H9 (cell line): Measurements from ENCODE around the gene OXCT1. TPM values are rescaled to one million over a fixed set of nuclear protein-coding genes. Genes with fewer than 3 reads are reported as not detected.

Experiments used
- DNase-seq: peaks from one replicate; pipeline ENCODE4 v3.0.0-alpha.2; 2017
- H2AFZ ChIP-seq: one replicate; pipeline ENCODE4 v1.6.1; 2013; ENCODE audit warnings: mild to moderate bottlenecking, low read length, control low read depth, moderate library complexity
- H2AK5ac ChIP-seq: 2 replicates; pipeline ENCODE4 v1.6.1; 2013; ENCODE audit warnings: low read length, control low read depth, mixed read lengths; ENCODE audit not compliant: insufficient read length
- H2BK120ac ChIP-seq: one replicate; pipeline ENCODE4 v1.6.1; 2013; ENCODE audit warnings: low read depth, mild to moderate bottlenecking, low read length, control low read depth, inconsistent platforms; ENCODE audit not compliant: poor library complexity, severe bottlenecking
- H2BK12ac ChIP-seq: 2 replicates; pipeline ENCODE4 v1.6.1; 2013; ENCODE audit warnings: low read length, control low read depth, mixed read lengths, low read depth; ENCODE audit not compliant: insufficient read length
- H2BK15ac ChIP-seq: 2 replicates; pipeline ENCODE4 v1.6.1; 2013; ENCODE audit warnings: low read depth, low read length, control low read depth
- H2BK20ac ChIP-seq: one replicate; pipeline ENCODE4 v1.6.1; 2013; ENCODE audit warnings: low read depth, mild to moderate bottlenecking, low read length, control low read depth, inconsistent platforms; ENCODE audit not compliant: poor library complexity, severe bottlenecking
- H2BK5ac ChIP-seq: 2 replicates; pipeline ENCODE4 v1.6.1; 2013; ENCODE audit warnings: low read length, control low read depth, mixed read lengths; ENCODE audit not compliant: insufficient read length
- H3K14ac ChIP-seq: 2 replicates; pipeline ENCODE4 v1.6.1; 2013; ENCODE audit warnings: low read length, control low read depth; ENCODE audit not compliant: insufficient read depth
- H3K18ac ChIP-seq: 2 replicates; pipeline ENCODE4 v1.6.1; 2013; ENCODE audit warnings: low read depth, mild to moderate bottlenecking, mixed read lengths, low read length, control low read depth; ENCODE audit not compliant: insufficient read length
- H3K23ac ChIP-seq: 2 replicates; pipeline ENCODE4 v1.6.1; 2013; ENCODE audit warnings: low read length, control low read depth, mixed read lengths, low read depth; ENCODE audit not compliant: insufficient read length
- H3K23me2 ChIP-seq: 2 replicates; pipeline ENCODE4 v1.6.1; 2013; ENCODE audit warnings: low read depth, mild to moderate bottlenecking, mixed read lengths, low read length, control low read depth; ENCODE audit not compliant: insufficient read length, poor library complexity, severe bottlenecking
- H3K27ac ChIP-seq: 2 replicates; pipeline ENCODE4 v1.5.1; 2013; ENCODE audit warnings: low read length, control low read depth, mixed read lengths, low read depth; ENCODE audit not compliant: insufficient read length
- H3K27me3 ChIP-seq: 2 replicates; pipeline ENCODE4 v1.6.1; 2013; ENCODE audit warnings: low read length, control low read depth, inconsistent platforms; ENCODE audit not compliant: insufficient read depth
- H3K4ac ChIP-seq: 2 replicates; pipeline ENCODE4 v1.6.1; 2013; ENCODE audit warnings: low read depth, mild to moderate bottlenecking, control low read depth, inconsistent platforms, low read length, moderate library complexity
- H3K4me1 ChIP-seq: 2 replicates; pipeline ENCODE4 v1.6.1; 2013; ENCODE audit warnings: low read length, control low read depth, inconsistent platforms; ENCODE audit not compliant: insufficient read depth
- H3K4me2 ChIP-seq: 2 replicates; pipeline ENCODE4 v1.6.1; 2013; ENCODE audit warnings: low read length, control low read depth, mixed read lengths; ENCODE audit not compliant: insufficient read length, insufficient read depth
- H3K56ac ChIP-seq: 2 replicates; pipeline ENCODE4 v1.6.1; 2013; ENCODE audit warnings: low read depth, mild to moderate bottlenecking, mixed read lengths, low read length, control low read depth; ENCODE audit not compliant: insufficient read length
- H3K79me1 ChIP-seq: 2 replicates; pipeline ENCODE4 v1.6.1; 2013; ENCODE audit warnings: low read depth, mild to moderate bottlenecking, moderate library complexity, low read length, control low read depth, inconsistent platforms; ENCODE audit not compliant: insufficient read depth, poor library complexity, severe bottlenecking
- H3K79me2 ChIP-seq: 2 replicates; pipeline ENCODE4 v1.6.1; 2013; ENCODE audit warnings: low read length, control low read depth, inconsistent platforms; ENCODE audit not compliant: insufficient read depth
- H3K9ac ChIP-seq: 2 replicates; pipeline ENCODE4 v1.6.1; 2013; ENCODE audit warnings: low read length, control low read depth, mixed read lengths; ENCODE audit not compliant: insufficient read length; ENCODE audit errors: extremely low read depth
- H3K9me3 ChIP-seq: one replicate; pipeline ENCODE4 v1.6.1; 2013; ENCODE audit warnings: low read depth, low read length, inconsistent platforms; ENCODE audit not compliant: control insufficient read depth
- H3T11ph ChIP-seq: one replicate; pipeline ENCODE4 v1.6.1; 2013; ENCODE audit warnings: mild to moderate bottlenecking, low read length, control low read depth, inconsistent platforms
- H4K20me1 ChIP-seq: one replicate; pipeline ENCODE4 v1.6.1; 2013; ENCODE audit not compliant: control insufficient read depth, insufficient read length, insufficient read depth
- H4K5ac ChIP-seq: 2 replicates; pipeline ENCODE4 v1.6.1; 2013; ENCODE audit warnings: low read depth, mild to moderate bottlenecking, mixed read lengths, low read length, control low read depth; ENCODE audit not compliant: insufficient read length
- H4K8ac ChIP-seq: replicated peaks from 2 replicates; pipeline ENCODE4 v1.6.1; 2013; ENCODE audit warnings: low read length, control low read depth, mixed read lengths, low read depth; ENCODE audit not compliant: insufficient read length
- H4K91ac ChIP-seq: 2 replicates; pipeline ENCODE4 v1.6.1; 2013; ENCODE audit warnings: low read depth, mild to moderate bottlenecking, moderate library complexity, mixed read lengths, low read length, control low read depth; ENCODE audit not compliant: insufficient read length
- H3K27ac Mint-ChIP-seq, 3 experiments: 2 replicates in 2 of 3; 3 replicates in 1 of 3; pipeline ENCODE4 v1.8.0; 2020 to 2021; ENCODE audit warnings: mixed read lengths in 3 of 3, mild to moderate bottlenecking in 1 of 3, moderate library complexity in 1 of 3
- H3K27me3 Mint-ChIP-seq: 2 replicates; pipeline ENCODE4 v1.8.0; 2021; ENCODE audit warnings: low read depth, mild to moderate bottlenecking, moderate library complexity, mixed read lengths
- H3K36me3 Mint-ChIP-seq, 3 experiments: 2 replicates in 2 of 3; 3 replicates in 1 of 3; pipeline ENCODE4 v1.8.0; 2020 to 2021; ENCODE audit warnings: low read depth in 3 of 3, mixed read lengths in 3 of 3; ENCODE audit not compliant: insufficient read depth in 1 of 3
- H3K4me1 Mint-ChIP-seq, 2 experiments: 2 replicates each; pipeline ENCODE4 v1.8.0; 2020; ENCODE audit warnings: mixed read lengths in 2 of 2
- H3K4me3 Mint-ChIP-seq, 2 experiments: 2 replicates in 1 of 2; 3 replicates in 1 of 2; pipeline ENCODE4 v1.8.0; 2020 to 2021; ENCODE audit warnings: mild to moderate bottlenecking in 2 of 2, mixed read lengths in 2 of 2, moderate library complexity in 1 of 2
- H3K9me3 Mint-ChIP-seq, 2 experiments: 2 replicates in 1 of 2; 3 replicates in 1 of 2; pipeline ENCODE4 v1.8.0; 2020; ENCODE audit warnings: mild to moderate bottlenecking in 2 of 2, mixed read lengths in 2 of 2, moderate library complexity in 1 of 2
- whole genome bisulfite sequencing: extraction: QIAGEN DNeasy Blood & Tissue Kit; methylation state at CpG from one replicate; pipeline ENCODE4 v1.1.7; 2013; ENCODE audit warnings: missing lambda C conversion rate, low lambda C conversion rate, mixed read lengths; ENCODE audit not compliant: insufficient read length; ENCODE audit errors: extremely low coverage; 5-methylcytosine and 5-hydroxymethylcytosine counted together
- total RNA-seq: library from RNA; stranded (reverse); gene quantifications from 2 replicates; pipeline ENCODE4 v1.2.1, GENCODE V29; 2021
- TF ChIP-seq, protein P1 (sequence below): fragments of 200-600 bp; sonication (generic); conservative IDR thresholded peaks from 3 replicates; pipeline ENCODE4 v1.8.0; 2021; ENCODE audit warnings: antibody characterized with exemption, mild to moderate bottlenecking

Gene OXCT1
- total RNA-seq, 1 experiment from 2014 or later: 25.6 TPM

GRCh38 chr5:41683181-41683580 lies 187.0 kb downstream of the OXCT1 start:
- no peak overlapping the region for H2AK5ac ChIP-seq
- H3K79me2 ChIP-seq: no peaks in the 10 kb centered on the region
- H3K14ac ChIP-seq: no peak overlapping the region
- no peaks in the 10 kb centered on the region for H3K27me3 ChIP-seq
- H2BK120ac ChIP-seq: no peak overlapping the region
- no peak overlapping the region for H3T11ph ChIP-seq
- no peak overlapping the region for H3K18ac ChIP-seq
- Mint-ChIP-seq H3K4me1 (peaks cover 0 to 5% of the 10 kb centered on the region in 2 experiments; a peak in 3 of 4 replicates), H3K4me3 (no peak overlapping the region), H3K27ac (no peak overlapping the region), H3K36me3 (no peaks in the 10 kb centered on the region), H3K27me3 (no peaks in the 10 kb centered on the region), H3K9me3 (peaks cover 9 to 10% of the 10 kb centered on the region in 2 experiments; a peak in 3 of 5 replicates)
- H3K23me2 ChIP-seq: no peaks in the 10 kb centered on the region
- no peak overlapping the region for H3K9ac ChIP-seq
- H2BK20ac ChIP-seq: no peak overlapping the region
- H3K9me3 ChIP-seq: no peaks in the 10 kb centered on the region
- no peak overlapping the region for H3K4ac ChIP-seq
- no peak overlapping the region for H3K56ac ChIP-seq
- H4K8ac ChIP-seq: no peak overlapping the region
- no peak for DNase-seq
- H3K23ac ChIP-seq: no peak overlapping the region
- no peaks in the 10 kb centered on the region for H3K79me1 ChIP-seq
- no peak overlapping the region for H2BK15ac ChIP-seq
- no peak overlapping the region for H3K4me2 ChIP-seq
- H2BK12ac ChIP-seq: no peak overlapping the region
- H4K91ac ChIP-seq: no peak overlapping the region
- H4K20me1 ChIP-seq: no peaks in the 10 kb centered on the region
- no peak overlapping the region for H4K5ac ChIP-seq
- H3K4me1 ChIP-seq: no peaks in the 10 kb centered on the region
- TF ChIP-seq, protein P1, sequence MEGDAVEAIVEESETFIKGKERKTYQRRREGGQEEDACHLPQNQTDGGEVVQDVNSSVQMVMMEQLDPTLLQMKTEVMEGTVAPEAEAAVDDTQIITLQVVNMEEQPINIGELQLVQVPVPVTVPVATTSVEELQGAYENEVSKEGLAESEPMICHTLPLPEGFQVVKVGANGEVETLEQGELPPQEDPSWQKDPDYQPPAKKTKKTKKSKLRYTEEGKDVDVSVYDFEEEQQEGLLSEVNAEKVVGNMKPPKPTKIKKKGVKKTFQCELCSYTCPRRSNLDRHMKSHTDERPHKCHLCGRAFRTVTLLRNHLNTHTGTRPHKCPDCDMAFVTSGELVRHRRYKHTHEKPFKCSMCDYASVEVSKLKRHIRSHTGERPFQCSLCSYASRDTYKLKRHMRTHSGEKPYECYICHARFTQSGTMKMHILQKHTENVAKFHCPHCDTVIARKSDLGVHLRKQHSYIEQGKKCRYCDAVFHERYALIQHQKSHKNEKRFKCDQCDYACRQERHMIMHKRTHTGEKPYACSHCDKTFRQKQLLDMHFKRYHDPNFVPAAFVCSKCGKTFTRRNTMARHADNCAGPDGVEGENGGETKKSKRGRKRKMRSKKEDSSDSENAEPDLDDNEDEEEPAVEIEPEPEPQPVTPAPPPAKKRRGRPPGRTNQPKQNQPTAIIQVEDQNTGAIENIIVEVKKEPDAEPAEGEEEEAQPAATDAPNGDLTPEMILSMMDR: no peak
- no peak overlapping the region for H2BK5ac ChIP-seq
- no peak overlapping the region for H2AFZ ChIP-seq
- no peak overlapping the region for H3K27ac ChIP-seq
- WGBS: no CpG with 5 or more reads among the region's 3 CpGs
